Measurements from ENCODE around the gene ATP1B2. TPM values are rescaled to one million over a fixed set of nuclear protein-coding genes. Genes with fewer than 3 reads are reported as not detected.
"Not testable (repeated sequence)": the region's sequence is repeated elsewhere in the genome, so short reads cannot be mapped to it uniquely, and the experiment has no call there.

Gene ATP1B2, protein sequence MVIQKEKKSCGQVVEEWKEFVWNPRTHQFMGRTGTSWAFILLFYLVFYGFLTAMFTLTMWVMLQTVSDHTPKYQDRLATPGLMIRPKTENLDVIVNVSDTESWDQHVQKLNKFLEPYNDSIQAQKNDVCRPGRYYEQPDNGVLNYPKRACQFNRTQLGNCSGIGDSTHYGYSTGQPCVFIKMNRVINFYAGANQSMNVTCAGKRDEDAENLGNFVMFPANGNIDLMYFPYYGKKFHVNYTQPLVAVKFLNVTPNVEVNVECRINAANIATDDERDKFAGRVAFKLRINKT
- total RNA-seq = 1.3 TPM

DNA sequence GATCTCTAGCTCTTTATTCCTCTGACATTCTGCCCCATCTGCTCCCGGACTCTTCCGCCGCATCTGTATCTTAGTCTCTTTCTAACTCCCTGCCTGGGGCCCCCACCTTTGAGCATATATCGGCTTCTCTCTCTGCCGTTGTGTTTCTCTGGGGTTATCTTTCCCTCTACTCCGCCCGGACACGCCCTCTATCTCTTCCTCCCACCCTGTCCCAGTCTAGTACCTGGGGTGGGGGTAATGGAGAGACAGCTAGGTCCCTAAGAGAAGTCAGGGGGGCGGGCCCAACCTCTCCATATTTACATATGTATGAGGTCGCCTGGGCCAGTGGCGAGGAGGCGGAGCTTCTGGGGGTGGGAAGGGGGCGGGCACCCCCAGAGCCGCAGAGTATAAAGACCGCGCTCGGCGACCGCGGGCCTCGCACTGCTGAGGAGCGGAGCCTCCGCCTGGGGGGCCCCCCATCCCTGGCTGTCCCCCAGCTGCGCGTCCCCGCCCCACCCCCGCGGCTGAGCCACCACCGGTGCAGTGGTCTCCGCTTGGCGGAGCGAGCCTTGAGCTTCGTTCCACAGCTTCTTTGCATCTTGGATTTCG is at the start of gene ATP1B2:
Gene ATP1B2, plus strand, starts transcription at position 418 of the 588 bp plus-strand sequence. CDS start 593 bp downstream, outside the sequence.
- DNase-seq (ENCODE audit: low spot score) (peak; percentile 67), ATAC-seq (peak; percentile 90)

DNA sequence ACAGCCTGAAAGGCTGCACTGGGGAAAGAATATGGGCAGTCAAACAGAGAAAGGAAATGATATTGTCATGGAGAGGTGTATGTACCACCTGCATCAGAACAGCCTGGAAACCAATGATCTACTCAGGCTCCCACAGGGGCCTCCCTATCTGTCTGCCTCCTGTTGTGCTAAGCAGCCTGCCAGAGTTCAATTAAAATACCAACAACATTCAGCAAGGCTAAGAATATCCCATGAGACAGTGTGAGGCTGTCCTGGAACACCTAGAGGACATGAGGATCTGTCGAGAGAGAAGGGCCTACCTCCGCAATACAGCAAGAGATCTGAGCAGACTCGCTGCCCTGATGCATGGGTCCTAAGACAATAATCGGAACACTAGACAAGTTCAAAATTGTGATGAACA is 44.4 kb upstream of the ATP1B2 start:
- no peak for DNase-seq (ENCODE audit: low spot score)

DNA sequence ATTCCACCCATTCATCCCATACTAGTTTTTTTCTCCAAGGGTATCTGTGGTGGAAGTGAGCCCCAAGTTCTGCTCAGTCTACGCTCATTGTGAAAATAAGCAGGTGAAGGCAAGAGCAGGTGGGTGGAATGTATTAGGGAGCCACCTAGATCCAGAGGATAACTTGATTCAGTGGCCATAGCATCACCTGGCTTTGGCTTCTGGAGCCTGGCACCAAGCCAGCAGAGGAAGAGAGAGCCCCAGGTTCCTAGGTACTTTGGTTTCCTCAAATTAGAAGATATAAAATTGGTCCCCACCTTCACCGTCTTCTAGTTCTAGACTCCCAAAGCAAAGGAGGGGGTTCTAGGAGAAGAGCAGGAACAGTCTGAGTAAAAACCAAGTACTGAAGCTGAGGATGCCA is 40.1 kb upstream of the ATP1B2 start:
- ATAC-seq (no peak), DNase-seq (ENCODE audit: low spot score) (no peak)

More for the DNA sequence above, 44.4 kb upstream of the ATP1B2 start:
- ATAC-seq = no peak

DNA sequence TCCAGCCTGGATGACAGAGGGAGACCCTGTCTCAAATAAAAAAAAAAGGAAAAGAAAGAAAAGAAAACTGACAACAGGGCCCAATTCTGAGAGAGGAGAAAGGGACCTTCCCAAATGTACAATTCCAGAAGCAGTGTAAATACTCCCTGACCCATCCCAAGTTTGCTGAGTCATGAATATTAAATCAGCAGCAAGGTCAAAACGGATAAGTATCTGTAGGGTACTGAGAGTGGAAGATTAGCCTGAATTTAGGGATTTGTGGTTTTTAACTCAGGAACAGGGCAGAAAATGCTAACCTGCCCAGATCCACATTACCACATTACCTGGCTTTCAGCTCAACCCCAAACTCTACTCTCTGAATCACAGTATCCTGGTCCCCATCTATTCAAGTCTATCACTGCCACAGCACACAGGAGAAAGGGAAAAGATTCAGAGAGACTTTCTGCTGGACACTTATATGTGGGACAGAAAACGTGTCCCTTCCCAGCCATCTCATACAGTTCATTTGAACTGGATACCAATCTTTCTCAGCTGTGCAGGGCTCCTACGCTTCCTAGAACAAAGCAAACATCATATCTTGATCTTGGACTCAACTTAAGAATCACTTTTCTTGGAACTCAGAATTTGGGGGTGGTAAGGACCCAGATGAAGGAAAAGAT is 39.0 kb upstream of the ATP1B2 start:
- DNase-seq (ENCODE audit: low spot score) = no peak
- ATAC-seq = no peak

DNA sequence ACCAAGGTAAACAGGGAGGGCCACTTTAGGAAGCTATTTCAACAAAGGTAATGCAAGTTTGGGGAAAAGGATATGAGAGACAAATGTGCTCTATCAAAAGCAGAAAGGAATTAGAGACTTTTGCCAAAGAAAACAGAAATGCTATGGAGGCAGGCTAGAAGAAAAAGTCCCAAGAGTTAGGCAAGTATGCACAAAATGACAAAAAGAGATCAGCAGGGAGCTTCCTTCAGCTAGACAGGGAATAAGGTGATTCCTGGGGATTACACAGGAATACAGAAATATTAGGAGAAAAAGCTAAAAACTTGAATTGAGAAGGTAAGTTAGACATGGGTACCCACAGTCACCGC is 38.5 kb upstream of the ATP1B2 start:
- DNase-seq (ENCODE audit: low spot score) (no peak), ATAC-seq (no peak)

DNA sequence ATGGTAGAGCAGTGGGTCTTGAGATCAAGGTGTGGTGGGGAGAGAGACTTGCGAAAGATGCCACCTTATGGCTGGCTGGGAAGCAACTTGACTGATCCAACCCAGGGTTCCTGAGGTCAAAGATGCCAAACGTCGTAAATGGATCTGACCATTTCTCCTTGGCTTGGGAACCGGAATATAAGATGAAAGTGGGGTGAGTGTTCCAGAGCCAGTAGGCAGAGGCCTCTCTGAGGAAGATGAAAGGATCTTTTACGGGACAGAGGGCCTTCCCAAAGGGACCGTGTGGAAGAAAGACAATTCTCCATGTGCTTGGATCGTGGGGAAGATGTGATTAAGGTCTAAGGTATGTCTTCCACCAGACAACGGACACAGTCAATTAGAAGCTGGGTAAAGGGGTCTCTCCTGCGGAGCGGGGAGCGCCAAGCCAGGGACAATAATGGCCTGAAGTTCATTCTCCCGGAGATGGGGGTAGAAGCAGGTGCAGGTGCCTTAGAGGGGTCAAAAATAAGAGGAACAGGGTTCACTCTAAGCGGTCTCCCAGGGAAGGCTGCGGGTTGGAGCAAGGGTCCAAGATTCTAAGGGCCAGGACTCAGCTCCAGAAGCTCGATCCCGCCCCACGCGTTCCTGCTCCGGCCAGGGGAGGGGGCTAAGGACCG is 36.8 kb upstream of the ATP1B2 start:
- DNase-seq (ENCODE audit: low spot score) (no peak), ATAC-seq (no peak)

DNA sequence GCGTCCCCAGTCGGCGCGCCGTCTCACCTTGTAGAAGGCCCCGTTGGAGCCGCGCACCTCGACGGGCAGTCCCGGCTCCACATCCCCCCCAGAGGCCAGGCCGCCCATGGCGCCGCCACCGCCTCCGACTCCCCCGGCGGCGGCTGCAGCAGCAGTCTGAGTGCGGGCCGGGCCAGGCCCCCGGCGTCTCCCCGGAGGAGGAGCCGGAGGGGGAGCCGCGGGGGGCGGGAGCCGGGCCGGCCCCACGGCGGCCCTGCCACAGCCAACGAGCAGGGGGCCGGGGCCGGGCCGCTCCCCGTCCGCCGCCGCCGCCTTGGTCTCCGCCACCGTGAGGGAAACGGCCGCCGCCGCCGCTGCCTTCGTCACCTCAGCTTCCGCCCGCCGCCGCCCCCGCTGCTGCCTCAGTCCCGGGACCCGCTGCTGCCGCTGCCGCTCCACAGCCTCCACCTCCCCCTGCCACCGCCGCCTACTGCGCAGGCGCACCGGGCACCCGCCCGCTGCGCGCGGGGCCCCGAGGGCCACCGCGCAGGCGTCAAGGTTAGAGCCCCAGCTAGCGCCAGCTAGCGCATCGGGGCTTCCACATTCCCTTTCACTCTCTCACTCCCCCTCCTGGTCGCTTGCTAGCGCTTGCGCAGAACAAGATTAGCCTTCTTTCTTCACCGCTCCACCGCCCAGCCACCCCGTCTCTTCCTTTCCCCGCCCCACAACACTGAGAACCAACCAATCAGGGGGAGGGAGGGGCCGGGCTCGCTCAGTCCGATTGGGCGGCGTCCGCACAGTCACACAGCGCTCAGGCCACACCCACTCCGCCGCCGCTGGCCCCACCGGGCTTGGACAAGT is 36.1 kb upstream of the ATP1B2 start, which contains the start of gene FXR2:
Gene FXR2, minus strand, starts transcription at position 473 of the 840 bp plus-strand sequence. Its CDS starts 365 bp downstream, at position 108.
- DNase-seq (ENCODE audit: low spot score) = peak; percentile 100
- peak; percentile 94 for ATAC-seq

DNA sequence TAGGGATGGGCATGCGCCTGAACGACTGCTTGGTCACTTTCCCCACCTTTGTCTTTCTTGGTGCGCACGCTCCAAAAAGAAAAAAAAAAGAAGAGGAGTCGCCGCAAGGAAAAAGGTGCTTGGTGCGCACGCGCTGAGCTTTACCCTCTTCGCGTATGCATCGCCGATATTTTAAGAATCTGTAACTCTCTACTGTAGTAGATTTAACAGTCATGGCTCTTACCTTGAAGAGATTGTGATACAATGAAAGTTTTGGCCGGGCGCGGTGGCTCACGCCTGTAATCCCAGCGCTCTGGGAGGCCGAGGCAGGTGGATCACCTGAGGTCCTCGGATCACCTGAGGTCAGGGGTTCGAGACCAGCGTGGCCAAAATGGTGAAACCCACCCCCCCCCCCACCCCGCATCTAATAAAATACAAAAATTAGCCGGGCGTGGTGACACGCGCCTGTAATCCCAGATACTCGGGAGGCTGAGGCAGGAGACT is 35.4 kb upstream of the ATP1B2 start:
- ATAC-seq = no peak
- DNase-seq (ENCODE audit: low spot score) = no peak

DNA sequence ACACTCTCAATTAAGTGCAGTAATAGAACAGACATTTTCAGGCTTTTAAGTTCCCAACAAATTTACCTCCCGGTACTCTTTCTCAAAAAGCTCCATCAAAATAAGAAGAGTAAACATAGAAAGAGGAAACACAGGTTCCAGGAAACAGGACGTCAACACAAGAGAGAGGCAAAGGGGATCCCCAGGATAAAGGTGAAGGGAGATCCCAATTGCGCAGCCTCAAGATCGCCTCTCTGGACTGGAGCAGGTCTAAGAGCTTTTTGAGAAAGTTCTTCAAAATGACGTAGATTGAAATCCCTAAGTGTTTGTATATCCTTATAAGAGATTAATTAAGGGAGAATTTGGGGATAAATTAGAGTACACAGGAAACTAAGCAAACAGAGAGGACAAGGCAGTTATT is 32.1 kb upstream of the ATP1B2 start:
- DNase-seq (ENCODE audit: low spot score) (no peak), ATAC-seq (no peak)

DNA sequence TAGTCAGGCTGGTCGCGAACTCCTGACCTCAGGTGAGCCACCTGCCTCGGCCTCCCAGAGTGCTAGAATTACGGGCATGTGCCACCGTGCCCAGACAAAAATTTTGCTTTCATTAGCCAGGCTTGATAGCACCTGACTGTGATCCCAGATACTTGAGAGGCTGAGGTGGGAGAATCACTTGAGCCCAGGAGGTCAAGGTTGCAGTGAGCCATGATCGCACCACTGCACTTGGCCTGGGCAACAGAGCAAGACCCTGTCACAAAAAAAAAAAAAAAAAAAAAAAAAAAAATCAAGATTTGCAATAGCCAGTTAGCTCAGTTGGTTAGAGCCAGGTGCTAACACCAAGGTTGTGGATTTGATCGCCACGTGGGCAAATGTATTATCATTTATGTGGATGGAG is 29.9 kb upstream of the ATP1B2 start:
- DNase-seq (ENCODE audit: low spot score) (no peak), ATAC-seq (no peak)

DNA sequence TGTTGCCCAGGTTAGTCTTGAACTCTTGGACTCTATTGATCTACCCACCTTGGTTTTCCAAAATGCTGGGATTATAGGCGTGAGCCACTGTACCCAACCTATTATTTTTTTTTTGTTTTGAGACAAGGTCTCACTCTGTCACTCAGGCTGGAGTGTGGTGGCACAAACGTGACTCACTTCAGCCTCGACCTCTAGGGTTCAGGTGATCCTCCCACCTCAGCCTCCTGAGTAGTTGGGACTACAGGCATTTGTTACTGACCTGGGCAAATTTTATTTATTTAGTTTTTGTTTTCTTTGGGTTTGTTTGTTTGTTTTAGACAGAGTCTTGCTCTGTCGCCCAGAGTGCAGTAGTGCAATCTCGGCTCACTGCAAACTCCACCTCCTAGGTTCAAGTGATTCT is 27.1 kb upstream of the ATP1B2 start:
- DNase-seq (ENCODE audit: low spot score) (no peak), ATAC-seq (peak; percentile 3)

DNA sequence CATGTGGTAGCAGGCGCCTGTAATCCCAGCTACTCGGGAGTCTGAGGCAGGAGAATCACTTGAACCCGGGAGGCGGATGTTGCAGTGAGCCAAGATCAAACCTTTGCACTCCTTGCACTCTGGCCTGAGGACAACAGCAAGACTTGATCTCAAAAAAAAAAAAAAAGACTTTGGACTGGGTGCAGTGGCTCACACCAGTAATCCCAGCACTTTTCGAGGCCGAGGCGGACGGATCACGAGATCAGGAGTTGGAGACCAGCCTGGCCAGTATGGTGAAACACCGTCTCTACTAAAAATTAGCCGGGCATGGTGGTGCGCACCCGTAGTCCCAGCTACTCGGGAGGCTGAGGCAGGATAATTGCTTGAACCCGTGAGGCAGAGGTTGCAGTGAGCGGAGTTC is 25.0 kb upstream of the ATP1B2 start:
- peak; percentile 67 for DNase-seq (ENCODE audit: low spot score)
- ATAC-seq = not testable (repeated sequence)

DNA sequence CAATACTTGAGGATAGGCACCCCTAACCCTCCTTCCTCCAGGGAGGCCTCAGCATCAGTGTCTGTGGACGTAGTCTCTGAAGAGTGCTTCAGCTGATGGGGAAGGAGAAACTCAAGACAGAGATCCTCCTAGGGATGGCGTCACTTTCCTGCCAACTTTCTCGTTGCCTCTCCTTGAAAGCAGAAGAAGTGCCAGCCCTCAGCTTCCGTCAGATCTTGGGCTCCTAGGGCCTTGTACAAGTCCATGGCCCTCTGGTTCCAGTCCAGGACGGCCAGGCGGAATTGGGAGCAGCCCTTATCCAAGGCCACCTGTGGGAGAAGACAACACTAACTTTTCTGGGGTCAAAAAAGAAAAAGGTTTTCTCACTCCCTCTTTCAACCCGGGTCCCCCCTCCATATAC is 24.4 kb upstream of the ATP1B2 start:
- no peak for DNase-seq (ENCODE audit: low spot score)
- ATAC-seq = peak; percentile 6

DNA sequence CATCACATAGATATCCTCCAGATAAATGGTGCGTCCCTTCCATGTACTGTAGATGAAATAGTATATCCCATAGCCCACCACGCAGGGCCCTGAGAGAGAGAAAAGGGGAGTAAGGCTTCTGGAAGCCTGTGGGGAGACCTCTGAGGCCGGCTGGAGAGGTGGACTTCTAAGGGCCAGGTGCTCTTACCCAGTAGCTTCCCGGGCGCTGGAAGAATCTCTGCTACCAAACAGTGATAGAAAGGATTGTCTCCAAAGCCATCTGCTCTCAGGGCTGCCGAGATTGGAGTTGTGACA is 23.8 kb upstream of the ATP1B2 start:
- DNase-seq (ENCODE audit: low spot score) = no peak
- no peak for ATAC-seq

DNA sequence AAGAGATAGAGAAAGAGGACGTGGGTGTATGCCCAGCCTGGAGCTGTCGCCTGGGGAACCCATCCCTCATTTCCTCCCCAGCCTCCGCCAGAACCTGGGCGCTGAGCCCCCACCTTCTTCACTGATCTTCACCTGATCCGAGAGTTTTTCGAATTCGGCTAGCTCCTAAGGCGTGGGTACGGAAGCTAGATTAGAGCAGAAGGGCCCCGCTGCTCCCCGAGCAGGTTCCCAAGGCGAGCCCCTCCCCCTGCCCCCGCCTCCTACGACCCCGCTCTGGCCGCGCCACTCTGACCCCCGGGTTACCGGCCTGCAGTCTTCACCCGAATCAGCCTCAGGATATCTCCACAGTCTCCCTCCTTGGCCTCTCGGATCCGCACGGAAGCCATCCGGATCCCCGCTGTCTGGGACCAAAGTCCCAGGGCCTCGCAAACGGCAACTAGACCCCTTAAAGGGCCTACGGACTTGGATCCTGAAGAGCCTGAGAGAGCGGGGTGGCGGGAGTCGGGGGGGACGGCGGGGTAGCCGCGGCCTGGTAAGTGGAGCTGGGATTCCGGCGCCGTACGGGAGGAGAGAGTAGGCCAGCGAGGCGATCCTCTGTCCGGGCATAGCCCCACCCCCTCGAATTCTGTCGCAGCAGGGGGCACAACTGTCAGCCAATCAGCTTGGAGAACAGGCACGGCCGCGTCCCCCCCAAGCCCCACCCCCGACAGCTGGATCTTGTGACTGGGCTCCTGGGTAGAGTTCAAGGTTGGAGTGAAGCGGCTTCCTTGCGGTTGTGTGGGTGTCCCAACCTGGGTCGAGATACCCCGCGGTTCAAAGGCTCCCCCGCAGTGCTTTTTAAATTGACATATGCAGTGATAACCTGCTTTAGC is 23.2 kb upstream of the ATP1B2 start, which contains the start of gene SAT2:
Gene SAT2, minus strand, starts transcription at position 572 of the 872 bp plus-strand sequence. Its CDS starts 186 bp downstream, at position 386.
- ATAC-seq (peak; percentile 84), DNase-seq (ENCODE audit: low spot score) (peak; percentile 97)

DNA sequence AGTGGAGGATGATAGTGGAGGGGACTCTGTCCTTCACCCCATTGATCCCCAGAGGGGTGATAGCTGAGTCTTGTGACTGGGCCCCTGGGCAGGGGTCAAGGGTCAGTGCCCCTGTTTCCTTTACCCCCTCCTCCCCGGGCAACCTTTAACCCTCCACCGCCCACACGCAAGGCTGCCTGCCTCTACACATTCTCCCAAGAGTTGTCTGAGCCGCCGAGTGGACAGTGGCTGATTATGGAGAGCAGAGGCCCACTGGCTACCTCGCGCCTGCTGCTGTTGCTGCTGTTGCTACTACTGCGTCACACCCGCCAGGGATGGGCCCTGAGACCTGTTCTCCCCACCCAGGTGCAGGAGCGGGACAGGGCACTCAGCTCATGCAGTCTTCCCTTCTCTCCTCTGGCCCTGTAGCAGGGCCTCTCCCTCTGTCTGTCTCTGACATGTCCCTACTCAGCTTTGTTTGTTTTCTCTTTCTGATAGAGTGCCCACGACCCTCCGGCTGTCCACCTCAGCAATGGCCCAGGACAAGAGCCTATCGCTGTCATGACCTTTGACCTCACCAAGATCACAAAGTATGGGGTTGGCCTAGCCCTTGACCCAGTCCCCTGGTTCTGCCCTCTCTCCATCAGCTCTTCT is 20.7 kb upstream of the ATP1B2 start, which contains the start of gene SHBG:
Gene SHBG, plus strand, starts transcription at position 197 of the 633 bp plus-strand sequence. Its CDS starts 38 bp downstream, at position 235.
- DNase-seq (ENCODE audit: low spot score) (no peak), ATAC-seq (no peak)

DNA sequence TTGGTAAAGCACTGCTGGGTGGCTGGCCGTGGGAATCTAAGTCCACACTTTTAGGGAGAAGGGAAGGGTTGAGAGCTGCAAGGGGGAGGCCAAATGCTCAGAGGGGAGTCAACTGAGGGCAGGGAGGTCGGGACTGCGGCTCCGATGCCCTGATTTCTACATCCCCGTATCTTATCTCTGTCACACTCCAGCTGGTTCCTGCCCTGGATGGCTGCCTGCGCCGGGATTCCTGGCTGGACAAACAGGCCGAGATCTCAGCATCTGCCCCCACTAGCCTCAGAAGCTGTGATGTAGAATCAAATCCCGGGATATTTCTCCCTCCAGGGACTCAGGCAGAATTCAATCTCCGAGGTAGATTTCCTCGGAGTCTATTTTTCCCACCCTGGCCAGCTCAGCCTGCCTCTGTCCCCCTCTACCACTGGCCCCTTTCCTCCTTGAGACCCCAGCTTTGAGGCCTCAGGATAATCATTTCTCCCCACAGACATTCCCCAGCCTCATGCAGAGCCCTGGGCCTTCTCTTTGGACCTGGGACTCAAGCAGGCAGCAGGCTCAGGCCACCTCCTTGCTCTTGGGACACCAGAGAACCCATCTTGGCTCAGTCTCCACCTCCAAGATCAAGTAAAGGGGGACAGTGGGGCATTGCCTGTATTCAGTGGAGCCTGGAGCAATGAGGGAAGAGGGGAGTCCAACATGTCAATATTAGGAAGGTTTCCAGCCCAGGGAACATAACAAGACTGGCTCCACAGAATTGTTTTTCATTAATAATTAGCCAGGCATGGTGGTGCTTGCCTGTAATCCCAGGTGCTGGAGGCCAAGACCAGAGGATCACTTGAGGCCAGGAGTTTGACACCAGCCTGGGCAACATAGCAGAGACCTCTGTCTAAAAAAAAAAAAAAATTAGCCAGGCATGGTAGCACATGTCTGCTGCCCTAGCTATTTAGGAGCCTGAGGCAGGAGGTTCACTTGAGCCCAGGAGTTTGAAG is 19.0 kb upstream of the ATP1B2 start:
- ATAC-seq (peak; percentile 55), DNase-seq (ENCODE audit: low spot score) (peak; percentile 87)

DNA sequence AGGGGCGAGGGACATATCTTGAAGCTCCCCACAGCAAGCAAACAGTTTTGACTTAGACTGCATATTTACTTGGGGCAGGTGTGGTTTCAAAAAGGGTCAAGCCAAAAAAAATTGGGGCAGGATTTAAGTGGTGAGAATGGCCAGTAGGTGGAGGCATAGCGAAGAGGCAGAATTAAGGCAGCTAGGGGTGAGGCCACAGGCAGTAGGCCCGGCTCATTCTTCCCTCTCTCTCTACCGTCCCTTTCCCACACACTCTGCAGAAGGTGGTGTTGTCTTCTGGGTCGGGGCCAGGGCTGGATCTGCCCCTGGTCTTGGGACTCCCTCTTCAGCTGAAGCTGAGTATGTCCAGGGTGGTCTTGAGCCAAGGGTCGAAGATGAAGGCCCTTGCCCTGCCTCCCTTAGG is 18.2 kb upstream of the ATP1B2 start:
- DNase-seq (ENCODE audit: low spot score) = no peak

More for the DNA sequence above, 18.2 kb upstream of the ATP1B2 start:
- peak; percentile 51 for ATAC-seq
